CD4-positive, alpha-beta T cell treated with Interleukin-15 for 1 hour (primary cell): ENCODE results near the gene AMOTL1.
"Not testable (repeated sequence)": the region's sequence is repeated elsewhere in the genome, so short reads cannot be mapped to it uniquely, and the experiment has no call there.

ENCODE experiments used
- DNase-seq: peaks from one replicate; pipeline ENCODE4 v3.0.0-alpha.2; 2020

Gene AMOTL1

DNA sequence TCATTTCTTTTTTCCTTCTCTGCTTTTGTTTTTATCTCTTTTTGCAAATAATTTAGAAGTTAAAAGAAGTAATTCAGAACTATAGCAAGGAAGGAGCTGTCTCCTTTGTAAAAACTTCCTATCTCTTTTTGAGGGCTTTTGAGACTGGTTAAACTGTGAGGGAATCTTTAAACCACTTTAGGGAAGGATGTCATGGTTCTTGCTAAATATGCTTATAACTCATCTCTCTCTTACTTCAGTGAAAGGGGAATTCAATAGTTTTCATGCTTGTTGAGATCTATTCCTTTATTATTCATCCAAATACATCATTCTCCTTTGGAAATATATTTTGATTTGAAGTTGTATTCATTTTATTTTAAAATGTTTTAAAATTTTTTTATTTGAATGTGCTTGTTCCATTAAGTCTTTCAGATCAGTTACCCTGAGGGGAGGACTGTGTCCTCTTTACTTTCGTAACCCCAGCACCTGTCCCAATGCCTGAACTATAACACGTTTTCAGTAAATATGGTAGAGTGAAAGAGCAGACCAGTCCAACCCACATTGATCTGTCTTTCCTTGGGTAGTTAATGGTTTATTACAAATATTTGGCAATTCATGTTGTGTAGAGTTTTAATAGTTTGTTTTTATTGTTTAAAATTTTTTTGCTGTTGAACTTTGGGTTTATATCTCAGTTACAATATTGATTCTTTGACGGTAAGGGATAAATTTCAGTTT is 27.5 kb downstream of the AMOTL1 start:
- DNase-seq: no peak

DNA sequence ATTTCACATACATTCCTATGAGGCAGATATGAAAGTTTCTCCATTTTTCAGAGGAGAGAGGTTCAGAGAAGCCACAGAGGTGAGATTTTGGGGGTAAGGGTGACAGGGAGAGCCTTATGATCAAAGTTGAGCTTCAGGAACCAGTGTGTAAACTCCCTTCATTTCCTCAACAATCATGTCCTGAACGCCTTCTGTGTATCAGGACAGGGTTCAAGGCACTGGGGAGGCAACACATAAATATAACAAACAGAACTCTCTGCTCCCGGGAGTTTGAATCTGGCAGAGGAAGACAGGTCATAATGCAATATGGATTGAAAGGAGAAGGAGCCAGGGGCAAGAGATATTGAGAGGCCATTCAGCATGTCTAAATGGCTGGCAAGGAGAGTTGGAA is 28.0 kb downstream of the AMOTL1 start:
- DNase-seq: no peak

DNA sequence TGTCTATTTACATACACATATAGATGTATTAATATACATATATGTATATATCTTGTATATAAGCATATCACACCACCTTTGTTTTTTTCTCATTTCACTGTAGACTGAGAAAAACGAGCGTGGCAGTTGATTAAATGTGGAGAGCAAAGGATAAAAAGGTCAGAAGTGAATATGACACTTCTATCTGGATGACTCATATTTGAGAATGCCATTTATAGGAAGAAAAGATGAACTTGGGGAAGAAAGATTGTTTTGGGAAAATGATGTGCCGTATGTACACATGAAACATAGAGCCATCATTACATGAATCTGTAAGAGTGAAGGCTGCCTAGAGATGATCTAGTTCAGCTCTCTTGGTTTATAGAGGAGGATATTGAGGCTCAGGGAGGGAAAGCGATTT is 28.7 kb downstream of the AMOTL1 start:
- no peak for DNase-seq

DNA sequence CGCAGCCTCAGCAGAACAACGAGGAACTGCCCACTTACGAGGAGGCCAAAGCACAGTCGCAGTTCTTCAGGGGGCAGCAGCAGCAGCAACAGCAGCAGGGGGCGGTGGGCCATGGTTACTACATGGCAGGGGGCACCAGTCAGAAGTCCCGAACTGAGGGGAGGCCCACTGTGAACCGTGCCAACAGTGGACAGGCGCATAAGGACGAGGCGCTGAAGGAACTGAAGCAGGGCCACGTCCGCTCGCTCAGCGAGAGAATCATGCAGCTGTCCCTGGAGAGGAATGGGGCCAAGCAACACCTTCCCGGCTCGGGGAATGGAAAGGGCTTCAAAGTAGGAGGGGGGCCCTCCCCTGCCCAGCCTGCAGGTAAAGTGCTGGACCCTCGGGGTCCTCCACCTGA is 31.6 kb downstream of the AMOTL1 start:
- DNase-seq: no peak

DNA sequence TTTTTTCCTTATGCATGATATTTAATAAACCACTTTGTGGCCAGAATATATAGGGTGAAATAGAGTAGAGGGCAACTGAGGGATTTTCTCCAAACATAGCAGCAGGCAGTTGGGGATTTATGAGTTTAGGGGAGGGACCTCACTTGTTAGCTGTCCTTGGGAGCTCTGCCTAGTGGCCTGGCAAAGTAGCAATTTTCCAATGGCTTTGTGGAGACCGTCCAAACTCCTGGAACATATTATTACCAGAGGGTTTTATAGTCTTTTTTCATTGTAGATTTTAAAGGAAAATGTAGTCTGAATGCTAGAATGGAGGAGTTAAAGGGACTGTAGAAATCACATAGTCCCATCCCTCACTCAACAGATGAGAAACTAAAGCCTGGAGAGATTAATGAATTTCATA is 32.3 kb downstream of the AMOTL1 start:
- DNase-seq: no peak

DNA sequence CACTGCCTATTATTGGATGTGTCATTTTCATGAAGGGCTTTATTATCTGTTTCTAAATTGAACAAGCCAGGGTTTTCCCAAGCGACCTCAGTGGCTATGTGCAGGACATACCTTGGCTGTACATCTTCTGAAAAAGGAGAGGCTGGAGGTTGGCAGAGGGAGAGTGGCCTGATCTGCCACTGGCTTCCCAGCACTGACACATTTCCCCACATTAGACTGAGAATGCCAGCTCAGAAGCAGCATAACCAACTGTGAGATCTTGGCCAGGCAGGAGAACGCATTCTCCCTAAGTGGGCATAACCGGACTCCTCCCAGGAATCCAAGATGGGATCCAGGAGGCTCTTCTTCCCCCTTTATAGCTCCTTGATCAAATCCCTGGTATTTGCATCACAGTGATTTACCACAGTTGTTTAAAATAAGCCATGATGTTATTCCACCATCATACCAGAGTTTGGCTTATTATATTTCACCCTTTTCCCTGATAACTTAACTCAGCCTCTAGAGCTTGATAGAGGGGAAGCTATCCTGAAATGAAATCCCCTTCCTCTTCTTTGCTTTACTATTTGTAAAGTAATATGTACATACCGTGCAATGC is 33.8 kb downstream of the AMOTL1 start:
- no peak for DNase-seq

DNA sequence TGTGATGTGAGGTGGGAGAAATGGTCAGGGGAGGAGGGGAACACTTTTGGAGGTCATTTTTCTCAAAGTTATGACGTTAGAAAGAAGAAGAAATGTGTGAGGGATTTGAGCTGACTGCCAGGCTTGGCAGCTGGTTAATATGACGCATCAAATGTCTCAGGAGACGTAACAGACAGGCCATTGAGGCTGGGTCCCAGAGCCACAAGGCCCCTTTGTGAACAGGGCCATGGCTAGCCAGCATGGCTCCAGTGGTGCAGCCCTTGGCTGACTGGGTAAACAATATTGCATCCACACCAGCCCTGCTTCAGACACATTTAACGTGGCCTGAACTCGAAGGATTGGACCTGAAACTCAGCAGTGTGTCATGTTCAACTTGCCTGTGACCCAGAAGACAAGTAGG is 34.3 kb downstream of the AMOTL1 start:
- DNase-seq: no peak

DNA sequence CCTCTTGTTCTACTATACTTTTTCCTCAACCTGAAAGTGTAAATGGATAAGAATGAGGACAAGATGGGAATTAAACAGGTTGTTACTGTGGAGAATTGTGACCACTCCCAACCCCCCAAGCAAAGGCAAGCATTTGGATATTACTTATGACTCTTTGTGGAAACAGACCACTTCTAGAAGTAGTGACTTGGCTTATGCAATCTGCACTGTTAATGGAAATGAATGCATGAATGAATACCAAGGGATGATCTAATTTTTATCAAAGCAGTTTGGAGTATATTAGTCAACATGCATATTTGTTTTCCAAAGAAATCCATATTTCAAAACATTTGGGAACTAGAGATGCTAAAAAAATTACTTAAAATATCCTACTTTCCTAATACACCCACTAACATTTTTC is 35.3 kb downstream of the AMOTL1 start:
- no peak for DNase-seq

DNA sequence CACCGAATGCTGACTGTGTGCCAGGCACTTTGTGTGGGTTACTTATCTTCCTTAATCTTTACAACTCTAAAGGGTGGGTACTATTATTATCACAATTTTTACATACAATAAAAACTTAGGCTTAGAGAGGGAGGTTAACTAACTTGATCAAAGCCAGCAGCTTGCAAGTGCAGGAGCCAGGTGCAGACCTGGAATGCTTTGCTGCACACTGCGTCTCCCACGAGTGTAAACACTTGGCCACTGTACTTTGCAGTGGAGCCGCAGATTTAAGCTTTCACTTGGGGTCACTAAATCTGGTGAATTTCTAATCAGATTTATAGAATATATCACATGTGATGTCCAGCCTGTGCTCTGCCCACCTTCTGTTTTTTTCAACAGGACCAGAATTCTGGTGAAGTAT is 36.7 kb downstream of the AMOTL1 start:
- DNase-seq: no peak

DNA sequence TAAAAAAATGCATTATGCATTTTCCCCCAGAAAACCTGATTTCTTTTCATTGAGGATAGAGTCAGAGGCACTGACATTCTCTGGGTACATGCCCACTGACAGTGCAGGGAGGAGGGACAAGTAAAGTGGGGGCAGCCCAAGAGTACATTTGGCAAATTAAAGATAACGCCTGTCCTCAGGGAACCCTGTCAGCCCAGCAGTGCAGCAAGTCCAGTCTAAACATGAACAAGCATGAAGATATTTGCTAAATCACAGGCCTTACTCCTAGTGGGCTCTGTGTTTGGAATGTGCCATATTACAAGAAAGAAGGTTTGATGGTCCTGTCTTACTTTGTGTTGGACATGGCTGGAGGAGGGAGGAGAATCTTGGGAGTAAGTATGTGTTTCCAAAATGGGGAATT is 37.9 kb downstream of the AMOTL1 start:
- DNase-seq: no peak

DNA sequence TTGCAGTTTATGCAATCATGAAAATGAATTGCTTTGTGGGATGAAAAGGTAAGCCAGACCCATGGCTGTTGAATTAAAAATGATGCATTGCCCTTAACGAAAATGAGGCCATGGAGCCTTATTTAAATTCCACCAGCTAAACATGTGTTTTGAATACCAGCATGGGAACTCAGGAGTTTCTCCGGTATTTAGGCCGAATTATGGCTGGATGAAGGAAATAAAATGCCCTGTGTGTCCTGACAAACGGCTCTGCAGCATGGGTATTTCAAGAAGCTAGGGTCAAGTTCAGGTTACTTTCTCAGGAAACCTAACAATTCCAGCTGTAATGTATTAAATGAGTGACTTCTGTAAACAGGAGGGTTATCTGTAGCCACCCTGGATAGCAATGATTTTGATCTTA is 38.3 kb downstream of the AMOTL1 start:
- DNase-seq: no peak

DNA sequence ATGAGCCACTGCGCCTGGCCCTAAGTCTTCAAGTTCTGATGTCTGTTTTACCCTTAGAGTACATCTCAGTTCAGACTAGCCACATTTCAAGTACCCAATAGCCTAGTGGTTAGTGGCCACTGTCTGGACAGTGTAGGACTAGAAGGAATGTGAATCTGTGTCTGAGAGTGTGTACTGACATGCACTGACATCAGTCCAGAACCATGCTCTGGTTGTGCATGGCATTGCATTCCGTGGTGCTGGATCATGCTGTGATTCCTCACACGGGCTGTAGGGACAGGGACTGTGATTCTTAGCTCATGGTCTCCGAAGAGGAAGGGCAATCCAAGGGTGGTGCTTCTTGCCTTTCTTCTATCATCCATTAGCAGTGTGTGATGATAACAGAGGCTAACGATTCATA is 41.1 kb downstream of the AMOTL1 start:
- no peak for DNase-seq

DNA sequence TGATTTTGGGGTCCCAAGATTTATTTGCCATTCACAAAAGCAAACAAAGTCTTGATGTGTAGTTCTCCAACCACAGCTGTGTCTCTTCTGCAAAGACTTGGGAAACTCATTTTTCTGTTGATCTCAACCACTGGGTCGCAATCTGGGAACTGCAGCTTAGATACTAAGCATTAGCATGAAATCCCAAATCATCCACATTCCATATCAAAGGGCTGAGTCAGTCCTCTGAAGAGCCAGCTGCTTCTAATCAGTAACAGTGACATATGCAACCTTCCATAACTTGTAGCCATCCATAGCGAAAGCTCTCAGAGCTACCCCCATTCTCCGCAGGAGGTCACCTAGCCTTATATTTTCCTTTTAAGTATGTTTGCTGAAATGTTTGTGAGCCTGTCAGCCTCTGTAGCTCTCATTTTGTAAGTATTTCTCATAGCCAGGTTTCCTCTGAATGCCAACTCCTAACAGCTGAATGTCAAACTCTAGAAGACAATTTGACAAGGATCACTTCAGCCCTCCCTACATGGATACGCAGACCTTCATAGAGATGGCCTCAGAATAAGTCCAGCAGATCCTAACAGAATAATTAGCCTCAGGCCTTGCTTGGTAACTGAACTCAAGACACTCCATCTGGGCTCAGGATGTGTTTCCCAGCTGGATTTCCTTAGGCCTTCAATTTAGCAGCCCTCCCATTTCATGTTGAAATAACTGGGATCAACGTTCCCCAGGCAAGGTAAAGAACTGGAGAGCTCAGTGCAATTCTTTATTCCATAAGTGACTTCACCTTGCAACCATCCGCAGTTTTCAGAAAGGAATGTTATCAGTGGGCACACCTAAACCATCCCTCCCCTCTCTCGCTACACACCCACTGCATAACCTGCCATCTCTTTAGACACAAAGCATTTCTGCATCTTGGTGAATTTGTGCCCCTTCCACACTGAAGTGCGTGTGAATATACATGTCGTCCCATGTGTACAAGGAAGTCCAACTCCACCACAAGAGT is 44.9 kb downstream of the AMOTL1 start:
- DNase-seq: not testable (repeated sequence)

DNA sequence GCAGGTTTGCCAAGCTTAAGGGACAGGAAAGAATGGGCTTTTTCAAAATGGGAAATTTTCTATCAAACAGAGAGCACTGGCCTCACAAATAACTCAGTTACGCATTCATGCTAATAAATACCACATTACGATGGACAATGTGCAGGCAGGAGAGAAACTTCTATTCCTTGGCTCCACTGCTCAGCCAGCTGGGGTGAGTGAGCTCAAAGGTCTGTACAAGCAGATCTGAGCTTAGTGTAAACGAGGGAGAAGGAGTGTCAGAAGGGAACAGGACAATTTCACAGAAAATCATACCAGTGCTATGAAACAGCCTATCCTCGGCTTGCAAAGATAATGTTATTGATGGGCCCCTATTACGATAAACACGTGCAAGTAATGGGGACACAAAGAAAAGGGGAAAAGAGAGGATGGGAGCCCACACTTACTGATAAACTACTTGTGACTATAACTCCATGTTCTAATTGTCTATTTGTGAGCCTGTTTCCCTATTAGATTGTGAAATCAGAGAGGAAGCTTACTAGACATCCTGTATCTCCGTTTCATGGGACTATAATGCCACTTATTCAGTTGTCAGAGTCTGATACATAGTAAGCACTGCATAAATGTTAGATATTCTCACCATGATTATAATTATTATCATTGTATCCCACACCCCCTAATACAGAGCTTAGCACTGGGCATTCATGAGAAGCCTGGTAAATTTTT is 46.3 kb downstream of the AMOTL1 start:
- DNase-seq: no peak

DNA sequence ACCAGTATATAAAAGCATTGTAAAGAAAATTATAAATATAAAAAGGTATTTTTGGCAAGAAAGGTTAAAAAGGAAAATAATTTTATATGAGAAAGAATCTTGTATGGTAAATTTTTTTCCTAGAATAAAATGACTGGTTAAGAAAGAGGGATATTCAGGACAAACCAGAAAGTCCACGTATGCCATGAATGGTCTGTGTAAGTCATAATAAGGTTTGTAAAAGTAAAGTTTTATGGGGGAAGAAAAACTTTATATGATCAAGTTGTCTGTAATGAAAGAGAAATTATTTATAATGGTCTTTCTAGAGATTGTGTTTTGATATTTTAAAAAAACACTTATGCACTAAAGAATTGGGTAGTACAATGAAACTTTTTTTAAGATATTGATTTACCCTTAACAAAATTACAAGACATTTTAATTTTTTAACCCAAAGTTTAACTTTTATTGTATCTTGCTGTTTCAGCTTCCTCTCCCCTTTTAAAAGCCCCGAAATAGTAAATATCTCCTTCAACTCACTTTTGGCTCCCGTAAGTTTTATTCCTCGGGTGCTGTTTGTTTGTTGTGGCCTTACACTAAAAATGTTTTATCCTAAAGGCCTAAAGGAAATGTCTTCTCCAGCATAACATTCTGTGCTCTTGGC is 47.7 kb downstream of the AMOTL1 start:
- DNase-seq: no peak

DNA sequence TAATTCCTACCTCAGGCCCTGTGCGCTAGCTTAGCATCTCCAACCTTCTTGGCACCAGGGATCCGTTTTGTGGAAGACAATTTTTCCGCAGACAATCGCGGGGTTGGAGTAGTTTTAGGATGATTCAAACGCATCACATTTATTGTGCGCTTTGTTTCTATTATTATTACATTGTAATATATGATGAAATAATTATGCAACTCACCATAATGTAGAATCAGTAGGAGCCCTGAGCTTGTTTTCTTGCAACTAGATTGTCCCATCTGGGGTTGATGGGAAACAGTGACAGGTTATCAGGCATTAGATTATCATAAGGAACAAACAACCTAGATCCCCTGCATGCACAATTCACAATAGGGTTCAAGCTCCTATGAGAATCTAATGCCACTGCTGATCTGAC is 52.3 kb downstream of the AMOTL1 start:
- no peak for DNase-seq

DNA sequence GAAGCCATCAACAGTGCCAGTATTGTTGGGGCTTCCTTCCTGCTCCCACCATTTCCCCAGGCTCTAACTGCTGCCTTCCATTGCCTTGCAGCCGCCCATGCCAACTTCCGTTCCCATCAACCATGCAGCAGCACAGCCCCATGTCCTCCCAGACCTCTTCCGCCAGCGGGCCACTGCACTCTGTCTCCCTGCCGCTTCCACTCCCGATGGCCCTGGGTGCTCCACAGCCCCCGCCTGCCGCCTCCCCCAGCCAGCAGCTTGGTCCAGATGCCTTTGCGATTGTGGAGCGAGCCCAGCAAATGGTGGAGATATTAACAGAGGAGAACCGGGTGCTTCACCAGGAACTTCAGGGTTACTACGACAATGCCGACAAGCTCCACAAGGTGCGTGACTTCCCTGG is 53.3 kb downstream of the AMOTL1 start:
- DNase-seq: no peak

DNA sequence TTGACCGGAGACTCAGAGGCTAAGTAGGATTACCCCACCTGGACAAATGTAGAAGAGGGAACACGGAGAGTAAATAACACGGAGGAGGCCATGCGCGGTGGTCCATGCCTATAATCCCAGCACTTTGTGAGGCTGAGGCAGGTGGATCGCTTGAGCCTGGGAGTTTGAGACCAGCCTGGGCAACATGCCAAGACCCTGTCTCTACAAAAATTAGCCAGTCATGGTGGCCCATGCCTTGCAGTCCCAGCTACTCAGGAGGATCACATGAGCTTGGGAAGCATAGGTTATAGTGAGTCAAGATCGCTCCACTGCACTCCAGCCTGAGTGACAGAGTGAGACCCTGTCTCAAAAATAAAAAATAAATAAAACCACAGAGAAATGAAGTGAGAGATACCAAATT is 53.9 kb downstream of the AMOTL1 start:
- no peak for DNase-seq

DNA sequence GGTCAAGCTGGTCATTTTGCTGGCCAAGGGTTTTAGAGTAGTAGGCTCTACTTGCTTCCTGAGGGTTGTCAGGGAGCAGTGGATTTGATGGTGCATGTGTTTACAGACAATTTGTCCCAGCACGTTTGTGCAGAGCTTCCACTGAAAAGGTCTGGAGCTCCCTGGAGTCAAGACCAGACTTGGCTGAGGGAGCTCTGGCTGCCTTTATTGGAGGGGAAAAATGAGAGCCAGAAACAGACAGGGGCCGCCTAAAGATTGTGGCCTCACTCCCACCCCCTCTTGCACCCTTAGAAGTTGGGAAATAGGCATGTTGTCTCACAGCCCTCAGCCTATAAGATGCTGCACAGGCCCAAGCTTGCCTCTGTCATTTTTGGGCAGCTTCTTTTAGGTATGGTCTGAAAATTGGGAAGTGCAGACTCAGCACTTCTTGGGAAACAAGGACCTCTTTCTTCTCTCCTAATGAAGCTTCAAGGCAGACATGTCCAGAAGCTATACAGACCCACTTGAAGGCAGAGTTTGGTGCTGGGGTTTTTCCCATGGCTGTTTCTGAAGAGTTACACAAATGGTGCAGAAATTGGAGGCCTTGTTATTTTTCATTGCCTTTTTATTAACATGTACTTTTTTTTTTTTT is 55.1 kb downstream of the AMOTL1 start:
- DNase-seq: no peak

DNA sequence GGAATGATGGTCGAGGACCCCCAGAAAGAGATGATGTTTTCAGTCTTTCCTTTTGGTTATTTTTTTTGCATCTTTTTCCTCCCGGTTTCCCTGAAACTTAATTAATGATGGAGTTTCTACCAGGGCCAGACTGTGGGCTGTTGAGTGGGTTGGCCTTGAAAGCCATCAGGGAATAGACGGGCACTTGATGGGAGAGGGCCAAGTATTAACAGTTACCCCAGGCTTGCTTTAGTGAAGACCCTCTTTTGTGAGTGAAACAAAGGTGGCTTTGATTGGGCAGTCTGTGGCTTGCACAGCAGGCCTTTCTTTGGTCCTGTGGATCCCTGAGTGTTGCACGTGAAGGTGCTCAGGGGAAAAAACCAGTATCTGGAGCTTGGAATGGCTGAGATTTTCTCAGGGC is 56.9 kb downstream of the AMOTL1 start:
- DNase-seq: no peak

DNA sequence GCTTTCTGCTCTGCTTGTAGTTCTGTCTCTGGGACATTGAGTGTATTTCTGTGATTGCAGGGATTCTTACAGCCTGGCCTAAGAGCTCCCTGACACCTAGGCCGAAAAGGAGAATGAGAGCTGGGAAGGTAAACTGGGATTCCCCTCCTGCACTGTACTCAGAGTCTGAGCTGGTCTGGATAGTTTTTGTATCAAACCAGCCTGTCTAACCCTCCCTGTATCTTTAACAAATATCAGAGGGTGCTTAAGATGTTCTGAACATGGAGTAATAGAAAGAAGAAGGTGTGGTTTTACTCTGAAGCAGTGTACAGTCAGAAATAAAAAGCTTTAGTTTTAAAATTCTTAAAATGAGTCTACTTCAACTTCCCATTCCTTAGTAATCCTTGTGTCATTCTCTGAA is 57.3 kb downstream of the AMOTL1 start:
- DNase-seq: no peak

DNA sequence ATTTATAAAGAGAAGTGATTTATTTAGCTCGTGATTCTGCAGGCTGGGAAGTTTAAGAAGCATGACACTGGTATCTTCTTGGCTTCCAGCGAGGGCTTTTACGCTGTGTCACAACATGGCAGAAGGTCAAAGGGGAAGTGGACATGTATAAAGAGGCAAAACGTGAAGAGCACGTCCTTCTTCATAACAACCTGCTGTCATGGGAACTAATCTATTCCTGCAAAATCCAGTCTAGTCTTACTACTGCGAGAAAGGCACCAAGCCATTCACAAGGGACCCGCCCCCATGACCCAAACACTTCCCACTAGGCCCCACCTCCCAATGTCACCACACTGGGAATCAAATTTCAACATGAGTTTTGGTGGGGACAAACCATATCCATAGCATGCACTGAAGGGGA is 58.3 kb downstream of the AMOTL1 start:
- DNase-seq: no peak
